ENCODE results near the gene FMNL2. TPM values are rescaled to one million over a fixed set of nuclear protein-coding genes. Genes with fewer than 3 reads are reported as not detected.

Gene FMNL2
- total RNA-seq, 4 donors from 2014 or later, result 37.7 to 60.9 (median 52.1) TPM

- intact Hi-C loops (cut with DNase I), result no loop called here
- no peak for TF ChIP-seq POLR2A (IDR thresholded peaks at IDR 0.05)
- no peak for TF ChIP-seq CTCF (IDR thresholded peaks at IDR 0.05)
- no peak for DNase-seq
- H3K4me1 ChIP-seq, result peaks cover 0 to 14% of the 10 kb centered on the region in 2 donors
- WGBS, 2 donors, result 85 to 93% methylated on average over 4 of the region's 4 CpGs
- H3K4me3 ChIP-seq (replicated peaks in 1 of 3), result no peak overlapping the region
- no peaks in the 10 kb centered on the region for H3K27me3 ChIP-seq
- no peaks in the 10 kb centered on the region for H3K9me3 ChIP-seq
- no peak overlapping the region for H3K27ac ChIP-seq
- H3K36me3 ChIP-seq, result no peaks in the 10 kb centered on the region
These were observed 194.6 kb downstream of the FMNL2 start for GRCh38 chr2:152529420-152530115.

GRCh38 chr2:152532241-152532640 lies 197.3 kb downstream of the FMNL2 start:
- no peak overlapping the region for H3K4me3 ChIP-seq (replicated peaks in 1 of 3)
- H3K27me3 ChIP-seq, result no peaks in the 10 kb centered on the region
- DNase-seq, result no peak
- no peaks in the 10 kb centered on the region for H3K9me3 ChIP-seq
- H3K36me3 ChIP-seq, result no peaks in the 10 kb centered on the region
- intact Hi-C loops (cut with DNase I), result no loop called here
- no peak overlapping the region for H3K27ac ChIP-seq
- H3K4me1 ChIP-seq, result no peaks in the 10 kb centered on the region
- 93 to 95% methylated on average over 3 of the region's 3 CpGs for WGBS, 2 donors
- TF ChIP-seq CTCF (IDR thresholded peaks at IDR 0.05) (no peak), POLR2A (IDR thresholded peaks at IDR 0.05) (no peak)

GRCh38 chr2:152534460-152535135 lies 199.6 kb downstream of the FMNL2 start:
- Histone ChIP-seq H3K27me3 (no peaks in the 10 kb centered on the region), H3K4me1 (no peaks in the 10 kb centered on the region), H3K27ac (no peak overlapping the region), H3K36me3 (no peaks in the 10 kb centered on the region), H3K9me3 (no peaks in the 10 kb centered on the region), H3K4me3 (replicated peaks in 1 of 3) (no peak overlapping the region)
- 56 to 73% methylated on average over 7 of the region's 7 CpGs for WGBS, 2 donors
- DNase-seq, result no peak
- TF ChIP-seq POLR2A (IDR thresholded peaks at IDR 0.05) (no peak), CTCF (IDR thresholded peaks at IDR 0.05) (no peak)
- intact Hi-C loops (cut with DNase I), result no loop called here

- intact Hi-C loops (cut with DNase I), result no loop called here
- Histone ChIP-seq H3K36me3 (no peaks in the 10 kb centered on the region), H3K4me3 (replicated peaks in 1 of 3) (no peak overlapping the region), H3K27ac (no peak overlapping the region), H3K27me3 (no peaks in the 10 kb centered on the region), H3K9me3 (no peaks in the 10 kb centered on the region), H3K4me1 (peaks cover 0 to under 1% of the 10 kb centered on the region in 2 donors)
- 73 to 81% methylated on average over 9 of the region's 9 CpGs for WGBS, 2 donors
- TF ChIP-seq CTCF (IDR thresholded peaks at IDR 0.05) (no peak), POLR2A (IDR thresholded peaks at IDR 0.05) (no peak)
- DNase-seq, result no peak
These were observed 202.2 kb downstream of the FMNL2 start for GRCh38 chr2:152537081-152537651.

- Histone ChIP-seq H3K4me1 (peaks cover 10 to 19% of the 10 kb centered on the region in 2 donors), H3K4me3 (replicated peaks in 1 of 3) (no peak overlapping the region), H3K27me3 (no peaks in the 10 kb centered on the region), H3K9me3 (no peaks in the 10 kb centered on the region), H3K27ac (no peak overlapping the region), H3K36me3 (no peaks in the 10 kb centered on the region)
- no peak for DNase-seq
- TF ChIP-seq POLR2A (IDR thresholded peaks at IDR 0.05), result no peak
- intact Hi-C loops (cut with DNase I), result no loop called here
- 95 to 99% methylated on average over 2 of the region's 2 CpGs for WGBS, 2 donors
These were observed 204.4 kb downstream of the FMNL2 start for GRCh38 chr2:152539424-152539823.

Measured in thyroid gland (tissue), 4 donors.